ENCODE measurements around the gene SHC2.

DNA sequence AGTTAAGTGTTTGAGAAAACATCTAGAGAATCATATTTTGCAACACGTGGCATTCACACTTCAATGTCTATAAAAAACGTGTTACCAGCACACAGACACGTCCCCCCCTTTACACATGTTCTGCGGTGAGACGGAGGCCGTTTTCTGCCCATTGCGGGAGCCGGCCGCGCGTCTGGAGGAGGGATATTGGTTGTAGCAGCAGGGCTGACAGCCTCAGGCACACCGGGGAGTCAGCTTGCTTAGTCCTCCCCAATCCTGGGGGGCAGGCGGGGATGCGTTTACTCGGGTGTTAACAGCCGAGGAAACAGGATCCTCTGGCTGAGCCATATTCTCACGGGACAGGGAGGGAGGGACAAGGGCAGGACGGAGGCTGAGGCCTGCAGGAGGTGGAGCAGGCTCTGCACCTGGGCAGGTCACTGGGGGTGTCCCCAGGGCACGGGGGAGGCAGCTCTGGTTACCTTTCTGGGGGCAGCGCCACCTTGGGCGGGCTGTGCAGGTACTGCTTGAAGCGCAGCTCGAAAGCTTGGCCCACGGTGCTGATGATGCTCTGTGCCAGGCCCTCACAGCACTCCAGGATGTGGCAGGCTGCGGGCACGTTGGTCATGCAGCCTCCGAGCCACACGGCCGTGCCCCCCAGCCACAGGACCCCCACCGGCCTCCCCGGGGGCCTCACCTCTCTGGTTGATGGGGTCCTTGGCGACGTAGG lies 25.0 kb downstream of the SHC2 start:
- TF ChIP-seq POLR2A (IDR thresholded peaks at IDR 0.05; ENCODE audit: low read depth, low read length), result no peak
- no peak for TF ChIP-seq POLR2AphosphoS5 (IDR thresholded peaks at IDR 0.05; ENCODE audit: low read depth, low read length)

Measured in GM12892 (cell line).